Ovary (tissue), 3 donors: ENCODE data around the gene FRA10AC1.

Experiments
- POLR2A ChIP-seq: fragments of 450-650 bp; IDR thresholded peaks from one replicate; pipeline ENCODE4 v1.6.1; 2017; ENCODE audit warnings: antibody characterized with exemption, mild to moderate bottlenecking, moderate library complexity
- TF ChIP-seq, protein P1 (sequence below), 3 donors: fragments of 450-650 bp in 2 of 3; fragments of 200-600 bp in 1 of 3; IDR thresholded peaks; one replicate each; pipeline versions ENCODE4 v1.5.1 to v1.8.0; 2016 to 2022; ENCODE audit warnings: antibody characterized with exemption in 3 of 3, mild to moderate bottlenecking in 1 of 3
- donor health status: DM: no; HTN: no; CAD: no.

DNA sequence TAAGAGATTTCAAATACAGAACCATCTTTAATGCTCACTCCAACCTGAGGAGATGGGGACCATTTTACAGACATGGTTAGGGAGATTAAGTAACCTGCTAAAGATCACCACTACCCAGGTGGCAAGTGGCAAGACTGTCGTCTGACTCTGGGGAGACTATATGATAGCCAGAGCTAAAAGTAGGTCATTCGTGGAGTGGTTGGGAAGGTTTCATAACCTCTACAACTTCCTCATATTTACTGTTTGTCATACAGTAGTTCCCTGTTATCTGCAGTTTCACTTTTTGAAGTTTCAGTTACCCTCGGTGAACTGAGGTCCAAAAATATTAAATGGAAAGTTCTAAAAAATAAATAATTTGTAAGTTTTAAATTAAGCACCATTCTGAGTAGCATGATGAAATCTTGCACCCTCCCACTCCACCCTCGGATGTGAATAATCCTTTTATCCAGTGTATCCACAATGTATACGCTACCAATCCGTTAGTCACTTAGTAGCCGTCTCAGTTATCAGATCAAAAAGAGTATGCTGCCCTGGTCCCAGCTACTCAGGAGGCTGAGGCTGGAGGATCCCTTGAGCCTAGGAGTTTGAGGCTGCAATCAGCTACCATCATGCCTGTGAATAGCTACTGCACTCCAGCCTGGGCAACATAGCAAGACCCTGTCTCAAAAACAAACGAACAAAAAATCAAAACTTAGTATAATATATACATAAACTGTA lies 40.4 kb upstream of the FRA10AC1 start:
- TF ChIP-seq, protein P1, sequence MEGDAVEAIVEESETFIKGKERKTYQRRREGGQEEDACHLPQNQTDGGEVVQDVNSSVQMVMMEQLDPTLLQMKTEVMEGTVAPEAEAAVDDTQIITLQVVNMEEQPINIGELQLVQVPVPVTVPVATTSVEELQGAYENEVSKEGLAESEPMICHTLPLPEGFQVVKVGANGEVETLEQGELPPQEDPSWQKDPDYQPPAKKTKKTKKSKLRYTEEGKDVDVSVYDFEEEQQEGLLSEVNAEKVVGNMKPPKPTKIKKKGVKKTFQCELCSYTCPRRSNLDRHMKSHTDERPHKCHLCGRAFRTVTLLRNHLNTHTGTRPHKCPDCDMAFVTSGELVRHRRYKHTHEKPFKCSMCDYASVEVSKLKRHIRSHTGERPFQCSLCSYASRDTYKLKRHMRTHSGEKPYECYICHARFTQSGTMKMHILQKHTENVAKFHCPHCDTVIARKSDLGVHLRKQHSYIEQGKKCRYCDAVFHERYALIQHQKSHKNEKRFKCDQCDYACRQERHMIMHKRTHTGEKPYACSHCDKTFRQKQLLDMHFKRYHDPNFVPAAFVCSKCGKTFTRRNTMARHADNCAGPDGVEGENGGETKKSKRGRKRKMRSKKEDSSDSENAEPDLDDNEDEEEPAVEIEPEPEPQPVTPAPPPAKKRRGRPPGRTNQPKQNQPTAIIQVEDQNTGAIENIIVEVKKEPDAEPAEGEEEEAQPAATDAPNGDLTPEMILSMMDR (IDR thresholded peaks at IDR 0.05) = no peak
- TF ChIP-seq POLR2A = no peak
